Adipocyte (in vitro differentiated cells): ENCODE measurements around the gene OVOL1.
"Not testable (repeated sequence)": the region's sequence is repeated elsewhere in the genome, so short reads cannot be mapped to it uniquely, and the experiment has no call there.

ENCODE experiments used
- DNase-seq: peaks from one replicate; pipeline ENCODE4 v3.0.0-alpha.2; 2015; ENCODE audit warnings: low read depth
- H3K27me3 ChIP-seq: replicated peaks from 2 replicates; pipeline ENCODE4 v1.7.0; 2013; ENCODE audit warnings: mild to moderate bottlenecking, low read length, moderate library complexity; ENCODE audit not compliant: control insufficient read depth, insufficient read depth
- H3K36me3 ChIP-seq: 2 replicates; pipeline ENCODE4 v1.7.0; 2013; ENCODE audit warnings: low read length, mild to moderate bottlenecking, moderate library complexity; ENCODE audit not compliant: control insufficient read depth, insufficient read depth, severe bottlenecking
- H3K4me1 ChIP-seq: 2 replicates; pipeline ENCODE4 v1.7.0; 2013; ENCODE audit warnings: mild to moderate bottlenecking, low read length, moderate library complexity; ENCODE audit not compliant: control insufficient read depth, insufficient read depth
- H3K4me3 ChIP-seq: 2 replicates; pipeline ENCODE4 v1.7.0; 2013; ENCODE audit warnings: mild to moderate bottlenecking, low read length, moderate library complexity
- H3K9ac ChIP-seq: 2 replicates; pipeline ENCODE4 v1.7.0; 2013; ENCODE audit warnings: mild to moderate bottlenecking, low read length, moderate library complexity
- H3K9me3 ChIP-seq: 2 replicates; pipeline ENCODE4 v1.7.0; 2013; ENCODE audit warnings: mild to moderate bottlenecking, low read length, moderate library complexity; ENCODE audit not compliant: control insufficient read depth

OVOL1 gene

DNA sequence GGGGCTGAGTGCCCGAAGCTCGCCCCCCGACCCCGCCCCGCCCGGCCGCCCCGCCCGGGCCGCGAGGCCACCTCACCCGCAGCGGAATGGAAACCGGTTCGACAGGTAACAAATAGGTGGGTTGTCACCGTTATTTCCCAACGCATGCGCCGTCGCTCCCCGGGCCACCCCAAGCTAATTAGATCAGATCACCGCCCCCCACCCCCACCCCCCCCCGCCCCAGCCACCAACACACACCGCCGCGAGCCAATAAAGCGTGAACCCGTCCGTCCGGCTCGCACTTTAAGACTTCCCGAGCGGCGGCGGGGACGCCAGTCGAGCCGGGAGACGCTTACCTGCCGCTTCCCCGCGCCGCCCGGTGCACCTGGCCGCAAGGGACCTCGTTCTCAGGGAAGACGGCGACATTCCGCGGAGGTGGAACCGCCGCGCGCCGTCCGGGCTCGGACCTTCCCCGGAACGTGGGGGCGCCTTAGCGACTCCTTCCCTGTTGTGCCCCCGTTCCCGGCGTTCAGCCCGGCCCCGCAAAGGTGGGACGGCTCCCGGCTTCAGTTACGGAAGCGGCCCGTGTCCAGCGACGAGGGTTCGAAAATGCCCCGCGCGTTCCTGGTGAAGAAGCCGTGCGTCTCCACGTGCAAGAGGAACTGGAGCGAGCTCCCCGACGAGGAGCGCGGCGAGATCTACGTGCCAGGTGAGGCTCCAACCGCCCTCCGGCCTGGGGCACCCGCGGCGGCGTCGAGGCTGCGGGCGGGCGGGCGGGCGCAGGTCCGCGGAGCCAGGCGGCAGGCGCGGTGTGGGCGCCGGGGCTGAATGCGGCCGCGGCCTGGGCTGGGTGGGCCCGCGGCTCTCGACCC is at the start of gene OVOL1:
Gene OVOL1 (plus strand): TSS at position 278 of the 851 bp plus-strand sequence. CDS start 311 bp downstream, at position 589.
- H3K9me3 ChIP-seq, result no peaks in the 10 kb centered on the region
- no peak within 1 kb of the TSS for H3K4me3 ChIP-seq
- peaks cover 5% of the 10 kb centered on the region for H3K4me1 ChIP-seq
- H3K36me3 ChIP-seq, result no peaks in the 10 kb centered on the region
- H3K9ac ChIP-seq, result no peak within 1 kb of the TSS
- DNase-seq, result no peak
- peaks cover 24% of the 10 kb centered on the region for H3K27me3 ChIP-seq

DNA sequence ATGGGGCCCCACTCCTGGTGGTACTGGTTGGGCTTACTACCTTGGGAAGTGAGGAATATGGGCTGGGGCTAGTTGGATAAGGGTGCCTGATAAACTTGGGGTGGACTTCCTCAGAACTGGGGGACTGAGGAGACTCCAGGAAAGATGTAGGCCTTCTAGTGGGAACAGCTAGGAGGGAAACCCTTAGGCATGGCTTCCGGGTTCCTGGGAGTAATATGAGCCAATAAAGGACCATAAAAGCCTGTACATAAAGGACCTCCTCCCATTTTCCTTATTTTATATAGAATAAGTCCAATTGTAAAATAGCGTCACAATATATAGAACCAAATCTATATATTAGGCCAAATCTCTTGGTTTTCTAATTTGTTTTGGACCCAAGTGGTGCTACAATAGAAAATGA is 47.8 kb upstream of the OVOL1 start:
- Histone ChIP-seq H3K9me3 (peaks cover 6% of the 10 kb centered on the region), H3K36me3 (no peaks in the 10 kb centered on the region), H3K4me3 (no peak overlapping the region), H3K9ac (no peak overlapping the region), H3K4me1 (no peaks in the 10 kb centered on the region), H3K27me3 (peaks cover 12% of the 10 kb centered on the region)
- DNase-seq, result no peak

GRCh38 chr11:65741185-65741584 is 45.7 kb upstream of the OVOL1 start:
- Histone ChIP-seq H3K4me3 (no peak overlapping the region), H3K9ac (no peak overlapping the region), H3K4me1 (no peaks in the 10 kb centered on the region), H3K27me3 (peaks cover 13% of the 10 kb centered on the region), H3K36me3 (no peaks in the 10 kb centered on the region), H3K9me3 (peaks cover 6% of the 10 kb centered on the region)
- DNase-seq, result no peak

DNA sequence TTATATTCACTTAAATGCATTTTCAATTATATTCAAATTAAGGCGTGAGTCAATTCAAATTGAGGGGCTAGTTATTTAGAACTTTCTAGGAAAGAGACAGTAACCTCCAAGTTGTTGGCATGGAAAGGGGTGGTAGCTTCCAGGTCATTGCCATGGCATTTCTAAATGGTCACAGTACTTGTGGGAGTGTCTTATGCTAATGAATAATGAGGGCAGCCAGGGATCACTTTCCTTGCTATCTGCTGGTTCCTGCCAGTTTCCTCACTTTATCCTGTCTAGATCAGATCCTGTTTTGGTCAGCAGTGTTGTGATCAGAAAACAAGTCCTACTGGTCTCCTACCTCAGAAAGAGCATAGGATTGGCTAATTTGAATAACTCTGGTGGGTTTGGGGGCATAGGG is 44.5 kb upstream of the OVOL1 start:
- Histone ChIP-seq H3K9ac (no peak overlapping the region), H3K36me3 (no peaks in the 10 kb centered on the region)
- no peak for DNase-seq

DNA sequence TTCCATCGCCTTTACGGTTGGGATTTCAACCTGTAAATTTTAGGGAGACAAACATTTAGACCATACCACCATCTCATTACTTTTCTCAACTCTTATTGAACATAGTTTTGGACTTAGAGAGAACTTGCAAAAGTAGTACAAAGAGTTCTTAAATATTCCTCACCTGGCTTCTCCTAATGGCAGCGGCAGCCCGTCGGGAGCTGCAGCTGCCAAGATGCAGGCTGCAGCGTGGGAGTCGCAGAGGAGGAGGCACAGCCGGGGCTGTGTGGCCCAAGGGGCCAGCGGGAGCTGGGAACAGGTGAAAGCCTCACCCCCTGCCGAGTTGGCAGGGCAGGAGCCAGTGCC is 43.2 kb upstream of the OVOL1 start:
- H3K9ac ChIP-seq, result no peak overlapping the region
- no peak overlapping the region for H3K4me3 ChIP-seq
- no peak for DNase-seq
- H3K27me3 ChIP-seq, result peaks cover 6% of the 10 kb centered on the region
- H3K4me1 ChIP-seq, result no peaks in the 10 kb centered on the region
- H3K9me3 ChIP-seq, result no peaks in the 10 kb centered on the region
- H3K36me3 ChIP-seq, result no peaks in the 10 kb centered on the region

More for the DNA sequence above, 44.5 kb upstream of the OVOL1 start:
- H3K4me1 ChIP-seq, result no peaks in the 10 kb centered on the region
- H3K4me3 ChIP-seq, result no peak overlapping the region
- no peaks in the 10 kb centered on the region for H3K9me3 ChIP-seq
- peaks cover 13% of the 10 kb centered on the region for H3K27me3 ChIP-seq

DNA sequence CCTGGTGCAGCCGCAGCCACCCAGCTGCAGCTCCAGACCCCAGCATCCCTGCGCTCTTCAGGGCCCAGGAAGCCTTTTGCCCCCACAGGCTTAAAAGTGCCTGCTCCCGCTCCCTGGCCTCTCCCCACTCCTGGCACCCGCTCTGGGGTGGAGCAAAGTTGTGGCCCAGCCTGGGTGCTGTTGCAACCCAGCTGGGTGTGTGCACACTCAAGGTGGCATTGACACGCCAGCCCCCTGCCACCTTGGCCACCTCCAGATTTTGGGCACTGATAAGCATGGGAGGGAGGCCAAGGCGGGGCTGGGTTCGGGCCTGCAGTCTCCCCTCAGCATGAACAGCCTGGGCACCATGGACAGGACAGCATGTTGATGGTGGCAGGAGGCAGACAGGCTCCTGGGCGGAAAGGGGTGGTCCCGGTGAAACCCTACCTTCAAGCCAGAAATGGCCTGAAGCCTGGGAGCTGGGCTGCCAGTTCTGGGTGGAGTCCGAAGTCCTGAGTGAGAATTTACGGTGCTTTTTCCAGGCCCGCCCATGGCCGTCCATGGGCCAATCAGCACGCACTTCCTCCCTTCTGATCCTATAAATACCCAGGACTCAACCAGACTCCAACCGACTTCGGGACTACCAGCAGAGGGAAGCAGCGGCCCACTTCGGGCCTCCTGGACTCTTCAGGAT is 42.7 kb upstream of the OVOL1 start:
- Histone ChIP-seq H3K36me3 (no peaks in the 10 kb centered on the region), H3K27me3 (peaks cover 8% of the 10 kb centered on the region)
- DNase-seq, result peak; percentile 25

DNA sequence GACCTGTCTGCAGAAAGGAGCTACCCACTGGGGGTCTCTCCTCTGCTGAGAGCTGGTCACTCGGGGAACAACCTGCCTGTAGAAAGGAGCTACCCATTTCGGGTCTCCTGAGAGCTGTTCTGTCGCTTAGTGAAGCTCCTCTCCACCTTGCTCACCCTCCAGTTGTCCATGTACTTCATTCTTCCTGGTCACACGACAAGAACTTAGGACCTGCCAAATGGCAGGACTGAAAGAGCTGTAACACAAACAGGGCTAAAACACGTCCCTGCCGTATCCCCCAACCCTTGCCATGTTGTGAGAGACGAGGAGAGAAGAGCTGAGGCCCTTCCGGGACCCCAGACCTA is 42.2 kb upstream of the OVOL1 start:
- no peak overlapping the region for H3K4me3 ChIP-seq
- H3K4me1 ChIP-seq, result no peaks in the 10 kb centered on the region
- no peaks in the 10 kb centered on the region for H3K36me3 ChIP-seq
- H3K9me3 ChIP-seq, result no peaks in the 10 kb centered on the region
- H3K9ac ChIP-seq, result no peak overlapping the region
- DNase-seq, result no peak
- peaks cover 13% of the 10 kb centered on the region for H3K27me3 ChIP-seq

More for the DNA sequence above, 42.7 kb upstream of the OVOL1 start:
- Histone ChIP-seq H3K9ac (no peak overlapping the region), H3K4me3 (no peak overlapping the region), H3K4me1 (no peaks in the 10 kb centered on the region), H3K9me3 (no peaks in the 10 kb centered on the region)

DNA sequence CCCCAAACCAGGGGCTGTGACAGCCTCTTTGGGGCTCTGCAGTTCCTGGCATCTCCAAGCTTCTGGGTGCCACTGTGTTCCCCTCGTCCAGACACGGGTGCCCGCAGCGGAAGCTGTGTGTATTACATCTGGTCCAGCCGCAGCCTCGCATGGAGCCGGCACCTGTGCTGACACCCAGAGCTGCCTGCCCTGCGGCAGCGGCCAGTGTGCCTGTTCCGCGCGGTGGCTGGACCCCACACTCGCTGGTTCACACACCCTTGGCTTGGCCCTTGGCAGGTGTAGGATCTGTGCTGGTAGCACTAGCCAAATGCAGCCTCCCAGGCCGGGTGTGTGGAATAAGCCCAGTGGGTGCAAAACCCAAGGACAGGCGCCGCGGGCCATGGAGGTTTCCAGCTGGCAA is 41.8 kb upstream of the OVOL1 start:
- H3K9ac ChIP-seq, result no peak overlapping the region
- no peak overlapping the region for H3K4me3 ChIP-seq
- no peaks in the 10 kb centered on the region for H3K36me3 ChIP-seq
- no peaks in the 10 kb centered on the region for H3K9me3 ChIP-seq
- DNase-seq, result no peak
- no peaks in the 10 kb centered on the region for H3K4me1 ChIP-seq
- peaks cover 15% of the 10 kb centered on the region for H3K27me3 ChIP-seq

DNA sequence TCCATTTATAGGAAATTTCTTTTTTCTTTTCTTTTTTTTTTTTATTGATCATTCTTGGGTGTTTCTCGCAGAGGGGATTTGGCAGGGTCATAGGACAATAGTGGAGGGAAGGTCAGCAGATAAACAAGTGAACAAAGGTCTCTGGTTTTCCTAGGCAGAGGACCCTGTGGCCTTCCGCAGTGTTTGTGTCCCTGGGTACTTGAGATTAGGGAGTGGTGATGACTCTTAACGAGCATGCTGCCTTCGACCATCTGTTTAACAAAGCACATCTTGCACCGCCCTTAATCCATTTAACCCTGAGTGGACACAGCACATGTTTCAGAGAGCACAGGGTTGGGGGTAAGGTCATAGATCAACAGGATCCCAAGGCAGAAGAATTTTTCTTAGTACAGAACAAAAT is 24.7 kb upstream of the OVOL1 start:
- H3K9me3 ChIP-seq, H3K9ac ChIP-seq, H3K36me3 ChIP-seq, H3K27me3 ChIP-seq, DNase-seq, H3K4me1 ChIP-seq, H3K4me3 ChIP-seq: not testable (repeated sequence)

DNA sequence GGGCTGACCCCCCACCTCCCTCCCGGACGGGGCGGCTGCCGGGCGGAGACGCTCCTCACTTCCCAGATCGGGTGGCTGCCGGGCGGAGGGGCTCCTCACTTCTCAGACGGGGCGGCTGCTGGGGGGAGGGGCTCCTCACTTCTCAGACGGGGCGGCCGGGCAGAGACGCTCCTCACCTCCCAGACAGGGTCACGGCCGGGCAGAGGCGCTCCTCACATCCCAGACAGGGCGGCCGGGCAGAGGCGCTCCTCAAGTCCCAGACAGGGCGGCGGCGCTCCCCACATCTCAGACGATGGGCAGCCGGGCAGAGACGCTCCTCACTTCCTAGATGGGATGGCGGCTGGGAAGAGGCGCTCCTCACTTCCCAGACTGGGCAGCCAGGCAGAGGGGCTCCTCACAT is 24.0 kb upstream of the OVOL1 start:
- not testable (repeated sequence) for H3K36me3 ChIP-seq, H3K9me3 ChIP-seq, DNase-seq, H3K27me3 ChIP-seq, H3K4me1 ChIP-seq, H3K4me3 ChIP-seq, H3K9ac ChIP-seq

DNA sequence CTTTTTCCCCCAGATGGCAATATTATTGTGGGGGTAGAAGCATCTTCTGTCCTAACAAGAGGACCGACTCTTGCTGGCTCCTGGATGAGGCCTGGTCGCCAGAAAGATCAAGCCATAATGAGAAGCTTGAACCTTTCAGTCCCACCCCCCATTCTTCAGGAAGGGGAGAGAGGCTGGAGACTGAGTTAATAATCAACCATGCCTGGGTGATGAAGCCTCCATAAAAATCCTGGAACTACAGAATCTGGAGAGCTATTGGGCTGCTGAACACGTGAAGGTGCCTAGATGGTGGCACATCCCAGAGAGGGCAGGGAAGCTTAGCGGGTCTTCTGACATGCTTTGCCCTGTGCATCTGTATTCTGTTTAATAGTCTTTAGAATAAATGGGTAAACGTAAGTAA is 22.4 kb upstream of the OVOL1 start:
- Histone ChIP-seq H3K36me3 (no peaks in the 10 kb centered on the region), H3K9me3 (no peaks in the 10 kb centered on the region), H3K27me3 (no peaks in the 10 kb centered on the region), H3K4me1 (peaks cover 9% of the 10 kb centered on the region), H3K4me3 (no peak overlapping the region), H3K9ac (no peak overlapping the region)
- DNase-seq, result no peak
